GM21737 (cell line): Measurements from ENCODE around the gene TRIM71.

Source experiments
- ATAC-seq: cut with Tn5 transposase; IDR thresholded peaks from one replicate; pipeline ENCODE4 v1.9.1; 2021; ENCODE audit warnings: mild to moderate bottlenecking, moderate library complexity; ENCODE audit not compliant: unreplicated experiment

TRIM71 gene

GRCh38 chr3:32862936-32863487 lies 45.2 kb downstream of the TRIM71 start:
- ATAC-seq, result no peak

DNA sequence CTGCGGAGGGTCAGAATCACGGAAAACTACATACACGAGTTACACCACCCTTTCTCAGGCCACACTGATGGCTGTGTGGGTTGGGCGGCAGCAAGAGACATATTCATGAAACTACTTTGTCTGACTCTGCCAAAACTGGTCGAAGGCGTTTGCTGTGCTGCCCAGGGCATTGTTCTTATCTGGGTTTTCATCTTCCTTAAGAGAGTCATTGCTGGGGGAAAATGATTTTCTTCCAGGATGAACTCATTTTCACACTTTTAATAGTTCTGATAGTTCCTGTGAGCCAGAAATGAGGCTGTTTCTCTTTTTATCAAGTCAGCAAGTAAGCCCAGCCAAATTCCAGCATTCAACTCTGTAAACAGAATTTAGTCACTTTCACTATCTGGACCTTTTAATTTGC lies 47.6 kb downstream of the TRIM71 start:
- ATAC-seq, result no peak

DNA sequence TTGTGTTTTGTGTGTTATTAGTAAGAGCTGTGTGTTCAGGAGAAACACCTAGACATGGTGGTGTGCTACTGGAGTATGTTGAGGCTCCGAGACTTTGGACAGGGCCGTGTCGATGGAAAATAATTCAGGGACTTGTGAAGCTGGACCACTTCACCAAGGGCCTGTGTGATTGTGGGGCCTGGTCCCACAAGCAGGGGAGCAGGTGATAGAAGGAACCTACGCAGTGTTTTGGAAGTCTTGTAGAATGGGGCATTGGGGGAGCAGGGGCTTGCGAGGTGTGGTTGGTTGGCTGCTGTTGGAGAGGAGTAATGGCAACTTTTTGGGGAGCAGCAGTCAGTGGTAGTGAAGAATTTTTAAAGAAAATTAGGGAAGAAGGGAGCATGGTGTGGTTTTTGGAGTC lies 48.7 kb downstream of the TRIM71 start:
- ATAC-seq, result no peak

DNA sequence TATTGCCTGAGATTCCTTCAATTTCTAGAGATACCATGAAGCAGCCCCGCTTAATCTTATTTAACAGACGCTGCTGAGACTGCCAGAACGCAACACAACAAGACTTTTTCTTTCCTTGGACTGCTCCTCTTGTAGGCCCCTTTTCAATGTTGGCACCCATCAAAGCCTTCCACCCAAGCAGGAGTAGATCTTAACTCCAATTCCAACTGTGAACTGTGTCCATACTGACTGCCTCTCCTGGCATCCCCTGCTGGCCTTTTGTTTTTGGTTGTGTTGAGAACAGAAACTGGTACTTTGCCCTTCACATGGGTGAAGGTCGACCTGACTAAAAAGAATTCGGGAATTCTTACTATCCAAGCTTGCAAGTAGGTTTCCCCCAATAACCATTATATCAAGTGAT lies 50.2 kb downstream of the TRIM71 start:
- no peak for ATAC-seq

- ATAC-seq, result no peak
These were observed 51.1 kb downstream of the TRIM71 start for GRCh38 chr3:32868719-32869512.

- ATAC-seq, result no peak
These were observed 51.8 kb downstream of the TRIM71 start for GRCh38 chr3:32869513-32870047.

- ATAC-seq, result no peak
These were observed 52.7 kb downstream of the TRIM71 start for GRCh38 chr3:32870373-32871095.

GRCh38 chr3:32871273-32871672 lies 53.5 kb downstream of the TRIM71 start:
- ATAC-seq, result no peak

DNA sequence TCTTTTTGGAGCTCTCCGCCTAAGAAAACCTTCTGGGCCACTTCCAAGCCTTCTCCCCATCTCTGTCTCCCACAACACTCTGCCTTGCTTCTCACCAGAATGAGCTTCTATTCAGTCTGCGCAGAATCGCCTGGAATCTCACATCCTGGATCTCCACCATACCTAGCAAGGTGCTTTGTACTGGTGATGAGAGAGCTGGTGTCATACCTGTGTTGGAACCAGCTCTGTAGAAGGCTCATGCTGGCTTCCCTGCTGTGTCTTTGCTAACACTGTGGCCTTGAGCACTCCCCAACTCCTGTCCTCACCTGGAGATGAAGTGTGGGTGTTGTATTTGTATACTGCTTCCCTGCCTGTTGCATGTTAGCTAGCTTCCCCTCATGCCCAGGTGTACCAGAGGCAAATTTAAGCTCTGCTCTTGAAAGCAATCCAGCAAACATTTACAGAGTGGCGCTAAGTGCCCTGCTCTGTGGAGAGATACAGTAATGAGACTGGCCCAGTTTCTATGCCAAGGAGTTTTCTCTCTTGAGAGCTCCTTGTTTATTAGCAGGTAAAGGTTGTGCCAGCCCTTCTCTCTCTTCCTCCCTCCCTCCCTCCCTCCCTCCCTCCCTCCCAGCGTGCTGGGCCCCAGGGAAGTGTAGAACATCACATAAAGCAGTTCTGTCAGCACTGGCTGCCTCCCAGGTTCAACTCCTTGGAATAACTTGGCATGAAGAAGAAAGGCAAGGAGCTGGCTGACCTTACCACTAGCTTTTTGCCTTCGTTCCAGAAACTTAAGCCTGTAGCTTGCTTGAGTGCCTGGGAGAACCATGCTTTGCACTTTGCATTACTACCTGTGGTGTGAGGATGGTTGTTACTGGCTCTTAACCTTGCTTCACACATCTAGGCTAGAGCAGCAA lies 54.9 kb downstream of the TRIM71 start:
- ATAC-seq, result no peak

- ATAC-seq, result no peak
These were observed 55.8 kb downstream of the TRIM71 start for GRCh38 chr3:32873531-32874130.

- no peak for ATAC-seq
These were observed 59.1 kb downstream of the TRIM71 start for GRCh38 chr3:32876920-32877319.

GRCh38 chr3:32877598-32877997 lies 59.8 kb downstream of the TRIM71 start:
- no peak for ATAC-seq

DNA sequence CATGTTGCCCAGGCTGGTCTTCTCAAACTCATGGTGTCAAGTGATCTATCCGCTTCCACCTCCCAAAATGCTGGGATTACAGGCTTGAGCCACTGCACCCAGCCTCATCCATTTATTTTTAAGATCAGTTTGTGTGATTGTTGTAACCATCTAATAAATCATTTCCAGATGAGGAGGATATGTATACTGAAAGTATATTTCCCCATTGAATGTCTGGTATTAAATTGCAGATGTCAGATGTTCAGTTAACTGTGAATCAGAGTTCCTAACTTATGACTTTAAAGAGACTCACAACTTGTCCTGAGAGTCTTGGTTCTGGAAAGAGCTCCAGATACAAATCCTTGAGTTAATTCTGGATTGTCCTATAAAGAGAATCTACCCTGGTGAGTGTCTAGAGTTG lies 62.4 kb downstream of the TRIM71 start:
- ATAC-seq, result no peak

- no peak for ATAC-seq
These were observed 63.8 kb downstream of the TRIM71 start for GRCh38 chr3:32881624-32882023.

- peak; percentile 56 for ATAC-seq
These were observed 64.4 kb downstream of the TRIM71 start for GRCh38 chr3:32882189-32882588.

DNA sequence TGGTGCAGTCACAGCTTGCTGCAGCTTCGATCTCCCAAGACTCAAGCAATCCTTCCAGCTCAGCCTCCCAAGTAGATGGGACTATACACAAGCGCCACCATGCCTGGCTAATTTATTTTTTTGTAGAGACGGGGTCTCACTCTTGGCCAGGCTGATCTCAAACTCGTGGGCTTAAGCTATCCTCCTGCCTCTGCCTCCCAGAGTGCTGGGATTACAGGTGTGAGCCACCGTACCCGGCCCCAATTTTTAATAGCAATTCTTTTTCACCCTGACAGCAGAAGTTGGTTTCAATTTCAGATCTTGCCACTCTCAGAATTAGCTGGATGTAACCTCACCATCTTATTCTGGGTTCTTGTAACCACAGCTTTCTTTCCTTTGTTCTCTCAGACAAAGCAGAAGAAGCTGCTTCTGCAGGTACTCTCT lies 64.8 kb downstream of the TRIM71 start:
- ATAC-seq, result peak; percentile 82

- ATAC-seq, result no peak
These were observed 66.0 kb downstream of the TRIM71 start for GRCh38 chr3:32883817-32884216.

- ATAC-seq, result no peak
These were observed 66.8 kb downstream of the TRIM71 start for GRCh38 chr3:32884591-32884990.

- no peak for ATAC-seq
These were observed 67.6 kb downstream of the TRIM71 start for GRCh38 chr3:32885283-32885901.

DNA sequence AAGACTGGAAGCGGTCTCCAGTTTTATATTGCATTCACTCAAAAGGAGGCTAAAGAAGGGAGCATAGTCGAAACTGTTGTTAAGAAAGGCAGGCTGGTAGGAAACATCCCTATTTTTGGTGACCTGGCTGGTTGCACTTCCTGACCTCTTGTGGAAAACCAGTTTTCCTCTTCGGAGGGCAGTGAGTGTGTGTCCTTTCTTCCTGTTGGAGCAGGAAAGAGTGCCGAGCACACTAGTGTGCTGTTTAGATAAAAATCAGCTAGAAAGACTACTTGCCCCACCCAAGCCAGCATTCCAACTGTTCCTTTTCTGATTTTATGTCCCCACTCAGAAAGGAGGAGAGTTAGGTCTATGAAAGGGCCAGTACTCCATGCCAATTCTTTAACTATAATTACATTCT lies 68.5 kb downstream of the TRIM71 start:
- no peak for ATAC-seq
